ENCODE data around the gene MARCHF11. TPM values are rescaled to one million over a fixed set of nuclear protein-coding genes. Genes with fewer than 3 reads are reported as not detected.

Gene MARCHF11, protein sequence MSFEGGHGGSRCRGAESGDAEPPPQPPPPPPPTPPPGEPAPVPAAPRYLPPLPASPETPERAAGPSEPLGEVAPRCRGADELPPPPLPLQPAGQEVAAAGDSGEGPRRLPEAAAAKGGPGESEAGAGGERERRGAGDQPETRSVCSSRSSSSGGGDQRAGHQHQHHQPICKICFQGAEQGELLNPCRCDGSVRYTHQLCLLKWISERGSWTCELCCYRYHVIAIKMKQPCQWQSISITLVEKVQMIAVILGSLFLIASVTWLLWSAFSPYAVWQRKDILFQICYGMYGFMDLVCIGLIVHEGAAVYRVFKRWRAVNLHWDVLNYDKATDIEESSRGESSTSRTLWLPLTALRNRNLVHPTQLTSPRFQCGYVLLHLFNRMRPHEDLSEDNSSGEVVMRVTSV
- not detected for total RNA-seq

DNA sequence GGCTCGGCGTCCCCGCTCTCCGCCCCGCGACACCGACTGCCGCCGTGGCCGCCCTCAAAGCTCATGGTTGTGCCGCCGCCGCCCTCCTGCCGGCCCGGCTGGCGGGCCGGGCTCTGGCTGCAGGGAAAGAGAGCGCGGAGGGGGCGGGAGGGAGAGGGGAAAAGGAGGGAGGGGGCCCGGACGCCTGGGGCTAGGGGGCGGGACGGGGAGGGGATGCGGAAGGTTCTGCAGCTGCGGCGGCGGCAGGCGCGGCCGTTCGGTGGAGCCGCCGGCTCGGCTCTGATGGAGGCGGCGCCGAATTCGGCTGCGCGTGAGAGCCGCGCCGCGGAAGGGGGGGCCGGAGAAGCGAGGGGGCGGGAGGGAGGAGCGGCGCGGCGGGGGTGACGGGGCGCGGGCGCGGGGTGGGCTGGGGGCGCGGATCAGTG is at the start of gene MARCHF11:
MARCHF11 (minus strand) TSS at position 281 of the 425 bp plus-strand sequence; CDS start at position 65, 216 bp downstream.
- WGBS, 2 donors: 0 to 3% methylated on average over 5 to 27 of the region's 59 CpGs
- intact Hi-C loops (cut with DNase I; ENCODE audit: low total_unique reads): no loop called here
- no peak for DNase-seq (ENCODE audit: low spot score in 2 of 2)
- H3K4me3 ChIP-seq (ENCODE audit: low read depth, poor library complexity, severe bottlenecking): no peak within 1 kb of the TSS
- no peak for TF ChIP-seq CTCF (IDR thresholded peaks at IDR 0.05)
- no peak for TF ChIP-seq POLR2A (IDR thresholded peaks at IDR 0.05)

GRCh38 chr5:16225927-16226326 is 46.3 kb upstream of the MARCHF11 start:
- TF ChIP-seq CTCF (IDR thresholded peaks at IDR 0.05) (no peak), POLR2A (IDR thresholded peaks at IDR 0.05) (no peak)
- WGBS, 2 donors: 89 to 96% methylated on average over 5 of the region's 5 CpGs
- intact Hi-C loops (cut with DNase I; ENCODE audit: low total_unique reads): no loop called here
- DNase-seq (ENCODE audit: low spot score in 2 of 2): no peak
- H3K4me3 ChIP-seq (ENCODE audit: low read depth, poor library complexity, severe bottlenecking): no peak overlapping the region

- WGBS, 2 donors: 64 to 71% methylated on average over 5 of the region's 5 CpGs
- no peak for DNase-seq (ENCODE audit: low spot score in 2 of 2)
- H3K4me3 ChIP-seq (ENCODE audit: low read depth, poor library complexity, severe bottlenecking): no peak overlapping the region
- TF ChIP-seq POLR2A (IDR thresholded peaks at IDR 0.05): no peak
- TF ChIP-seq CTCF (IDR thresholded peaks at IDR 0.05): no peak
- intact Hi-C loops (cut with DNase I; ENCODE audit: low total_unique reads): no loop called here
Observed at GRCh38 chr5:16192311-16192710, 12.7 kb upstream of the MARCHF11 start.

GRCh38 chr5:16180789-16181082 is 1.1 kb upstream of the MARCHF11 start:
- 24 to 32% methylated on average over 7 of the region's 7 CpGs for WGBS, 2 donors
- DNase-seq (ENCODE audit: low spot score in 2 of 2): no peak
- intact Hi-C loops (cut with DNase I; ENCODE audit: low total_unique reads): no loop called here
- no peak for TF ChIP-seq CTCF (IDR thresholded peaks at IDR 0.05)
- no peak for TF ChIP-seq POLR2A (IDR thresholded peaks at IDR 0.05)
- H3K4me3 ChIP-seq (ENCODE audit: low read depth, poor library complexity, severe bottlenecking): no peak overlapping the region

DNA sequence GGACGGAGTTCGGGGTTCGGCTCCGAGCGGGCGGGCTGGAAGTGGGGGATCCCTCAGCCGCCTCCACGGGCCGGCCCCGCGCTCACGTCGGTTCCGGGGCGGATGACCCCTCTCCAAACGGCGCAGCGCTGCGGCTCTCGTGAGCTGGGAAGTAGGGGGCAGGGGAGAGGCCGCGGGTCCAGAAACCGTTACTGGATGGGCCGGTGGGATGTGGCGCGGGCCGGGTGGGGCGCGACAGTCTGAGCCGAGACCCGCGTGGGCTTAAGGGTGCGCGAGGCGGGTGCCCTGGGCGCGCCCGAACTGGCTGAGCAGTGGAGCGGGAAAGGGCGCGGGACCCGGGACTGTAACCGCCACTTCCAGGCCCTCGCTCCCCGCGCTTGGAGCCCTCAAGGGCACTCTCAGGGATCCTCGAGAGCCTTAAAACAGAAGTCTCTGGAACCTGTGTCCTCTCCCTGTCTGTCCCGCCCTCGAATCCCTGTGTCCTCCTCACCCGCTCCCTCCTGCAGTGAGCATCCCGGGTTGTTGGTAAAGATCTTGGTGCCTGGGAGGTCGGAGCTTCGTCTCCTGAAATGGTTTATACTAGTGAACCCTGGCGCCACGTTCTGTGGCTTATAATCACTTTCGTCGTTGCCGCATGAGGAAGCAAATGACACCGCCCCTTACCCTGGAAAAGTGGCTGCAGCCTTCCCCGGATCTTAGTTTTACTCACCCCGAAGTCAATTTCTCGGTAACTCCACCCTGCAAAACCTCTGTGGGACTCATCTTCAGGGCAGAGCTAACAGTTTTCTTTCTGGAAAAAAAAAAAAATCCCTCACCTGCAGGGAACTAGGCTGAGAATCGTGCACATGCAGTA is 571 bp upstream of the MARCHF11 start:
- WGBS, 2 donors: 2 to 3% methylated on average over 33 to 60 of the region's 63 CpGs
- intact Hi-C loops (cut with DNase I; ENCODE audit: low total_unique reads): no loop called here
- no peak for TF ChIP-seq POLR2A (IDR thresholded peaks at IDR 0.05)
- no peak for TF ChIP-seq CTCF (IDR thresholded peaks at IDR 0.05)
- no peak overlapping the region for H3K4me3 ChIP-seq (ENCODE audit: low read depth, poor library complexity, severe bottlenecking)
- DNase-seq (ENCODE audit: low spot score in 2 of 2): no peak
